Neural crest cell (in vitro differentiated cells): ENCODE measurements around the gene SMIM26. TPM values are rescaled to one million over a fixed set of nuclear protein-coding genes. Genes with fewer than 3 reads are reported as not detected.

Source experiments
- DNase-seq: peaks from one replicate; pipeline ENCODE4 v3.0.0; 2021; ENCODE audit warnings: low read depth, mixed read lengths, low spot score
- H3K27ac Mint-ChIP-seq: one replicate; pipeline ENCODE4 v1.8.0; 2021; ENCODE audit warnings: mild to moderate bottlenecking, mixed read lengths; ENCODE audit not compliant: unreplicated experiment
- H3K27me3 Mint-ChIP-seq: 2 replicates; pipeline ENCODE4 v1.8.0; 2021; ENCODE audit warnings: low read depth, mild to moderate bottlenecking, mixed read lengths
- H3K36me3 Mint-ChIP-seq: 2 replicates; pipeline ENCODE4 v1.8.0; 2021; ENCODE audit warnings: low read depth, mild to moderate bottlenecking, mixed read lengths
- H3K4me1 Mint-ChIP-seq: 2 replicates; pipeline ENCODE4 v1.8.0; 2021; ENCODE audit warnings: mixed read lengths
- H3K4me3 Mint-ChIP-seq: one replicate; pipeline ENCODE4 v1.8.0; 2021; ENCODE audit warnings: mild to moderate bottlenecking, mixed read lengths
- H3K9me3 Mint-ChIP-seq: 2 replicates; pipeline ENCODE4 v1.8.0; 2021; ENCODE audit warnings: mixed read lengths
- CTCF ChIP-seq: fragments of 200-600 bp; sonication (generic); conservative IDR thresholded peaks from 2 replicates; pipeline ENCODE4 v1.5.0; 2021; ENCODE audit warnings: antibody characterized with exemption, mild to moderate bottlenecking
- total RNA-seq: library from RNA; stranded (reverse); gene quantifications from 2 replicates; pipeline ENCODE4 v1.2.1, GENCODE V29; 2021

SMIM26 gene
- total RNA-seq, 1 donor from 2014 or later: 65.4 TPM

GRCh38 chr20:18527836-18528235, 39.4 kb upstream of the SMIM26 start:
- Mint-ChIP-seq H3K27me3 (no peaks in the 10 kb centered on the region), H3K36me3 (peaks cover 19% of the 10 kb centered on the region), H3K4me3 (no peak overlapping the region), H3K9me3 (no peaks in the 10 kb centered on the region), H3K27ac (no peak overlapping the region), H3K4me1 (no peaks in the 10 kb centered on the region)
- no peak for DNase-seq
- no peak for TF ChIP-seq CTCF

GRCh38 chr20:18529041-18529440, 38.2 kb upstream of the SMIM26 start:
- H3K9me3 Mint-ChIP-seq: no peaks in the 10 kb centered on the region
- H3K36me3 Mint-ChIP-seq: peaks cover 23% of the 10 kb centered on the region
- no peak overlapping the region for H3K27ac Mint-ChIP-seq
- no peak overlapping the region for H3K4me3 Mint-ChIP-seq
- no peak for DNase-seq
- no peaks in the 10 kb centered on the region for H3K4me1 Mint-ChIP-seq
- TF ChIP-seq CTCF: no peak
- no peaks in the 10 kb centered on the region for H3K27me3 Mint-ChIP-seq

GRCh38 chr20:18532626-18533025, 34.6 kb upstream of the SMIM26 start:
- no peaks in the 10 kb centered on the region for H3K27me3 Mint-ChIP-seq
- DNase-seq: no peak
- no peaks in the 10 kb centered on the region for H3K9me3 Mint-ChIP-seq
- no peaks in the 10 kb centered on the region for H3K4me1 Mint-ChIP-seq
- H3K4me3 Mint-ChIP-seq: no peak overlapping the region
- H3K36me3 Mint-ChIP-seq: peaks cover 20% of the 10 kb centered on the region
- no peak overlapping the region for H3K27ac Mint-ChIP-seq
- TF ChIP-seq CTCF: no peak

- H3K4me1 Mint-ChIP-seq: no peaks in the 10 kb centered on the region
- H3K27ac Mint-ChIP-seq: no peak overlapping the region
- no peak for DNase-seq
- no peak overlapping the region for H3K4me3 Mint-ChIP-seq
- H3K27me3 Mint-ChIP-seq: no peaks in the 10 kb centered on the region
- H3K36me3 Mint-ChIP-seq: peaks cover 20% of the 10 kb centered on the region
- no peaks in the 10 kb centered on the region for H3K9me3 Mint-ChIP-seq
- no peak for TF ChIP-seq CTCF
Observed at GRCh38 chr20:18533491-18533890, 33.7 kb upstream of the SMIM26 start.

- H3K4me3 Mint-ChIP-seq: no peak overlapping the region
- DNase-seq: no peak
- no peak overlapping the region for H3K27ac Mint-ChIP-seq
- TF ChIP-seq CTCF: no peak
- no peaks in the 10 kb centered on the region for H3K4me1 Mint-ChIP-seq
- peaks cover 20% of the 10 kb centered on the region for H3K36me3 Mint-ChIP-seq
- H3K9me3 Mint-ChIP-seq: no peaks in the 10 kb centered on the region
- no peaks in the 10 kb centered on the region for H3K27me3 Mint-ChIP-seq
Observed at GRCh38 chr20:18533978-18534644, 33.1 kb upstream of the SMIM26 start.
